ENCODE measurements around the gene VANGL2.

- TF ChIP-seq EP300 (IDR thresholded peaks at IDR 0.05) (no peak), CTCF (IDR thresholded peaks at IDR 0.05) (no peak)
Observed at GRCh38 chr1:160421881-160422280, 21.5 kb downstream of the VANGL2 start.

Data from ovary (tissue), 3 donors.